GM18499 (cell line): ENCODE data around the gene INSR.
"Not testable (repeated sequence)": the region's sequence is repeated elsewhere in the genome, so short reads cannot be mapped to it uniquely, and the experiment has no call there.

Experiments
- ATAC-seq: cut with Tn5 transposase; IDR thresholded peaks from one replicate; pipeline ENCODE4 v1.9.1; 2021; ENCODE audit warnings: moderate number of reproducible peaks; ENCODE audit not compliant: insufficient read depth, unreplicated experiment

Gene INSR

GRCh38 chr19:7149956-7150705 is 144.1 kb downstream of the INSR start:
- ATAC-seq: no peak

- not testable (repeated sequence) for ATAC-seq
These were observed 147.0 kb downstream of the INSR start for GRCh38 chr19:7147119-7147675.

GRCh38 chr19:7146086-7146485 is 148.1 kb downstream of the INSR start:
- not testable (repeated sequence) for ATAC-seq

GRCh38 chr19:7145494-7145893 is 148.7 kb downstream of the INSR start:
- no peak for ATAC-seq

GRCh38 chr19:7142771-7143170 is 151.4 kb downstream of the INSR start:
- no peak for ATAC-seq

- ATAC-seq: no peak
These were observed 154.1 kb downstream of the INSR start for GRCh38 chr19:7140137-7140536.

GRCh38 chr19:7139095-7139494 is 155.1 kb downstream of the INSR start:
- ATAC-seq: no peak

GRCh38 chr19:7138402-7138801 is 155.8 kb downstream of the INSR start:
- ATAC-seq: no peak

- no peak for ATAC-seq
These were observed 157.1 kb downstream of the INSR start for GRCh38 chr19:7137120-7137519.

GRCh38 chr19:7132054-7132453 is 162.2 kb downstream of the INSR start:
- ATAC-seq: no peak

- no peak for ATAC-seq
These were observed 164.2 kb downstream of the INSR start for GRCh38 chr19:7130043-7130442.

- no peak for ATAC-seq
These were observed 168.1 kb downstream of the INSR start for GRCh38 chr19:7126132-7126531.

GRCh38 chr19:7125221-7125620 is 169.0 kb downstream of the INSR start:
- ATAC-seq: no peak

- ATAC-seq: no peak
These were observed 169.4 kb downstream of the INSR start for GRCh38 chr19:7124782-7125181.

GRCh38 chr19:7122701-7123100 is 171.5 kb downstream of the INSR start:
- ATAC-seq: no peak

GRCh38 chr19:7120499-7120898 is 173.7 kb downstream of the INSR start:
- ATAC-seq: no peak

GRCh38 chr19:7119582-7119981 is 174.6 kb downstream of the INSR start:
- no peak for ATAC-seq

GRCh38 chr19:7117248-7117647 is 177.0 kb downstream of the INSR start:
- ATAC-seq: no peak

GRCh38 chr19:7115721-7116120 is 178.5 kb downstream of the INSR start:
- ATAC-seq: no peak

GRCh38 chr19:7113233-7113632 is 181.0 kb downstream of the INSR start:
- ATAC-seq: no peak

GRCh38 chr19:7112675-7113074 is 181.5 kb downstream of the INSR start:
- no peak for ATAC-seq

GRCh38 chr19:7109678-7110289 is 184.4 kb downstream of the INSR start:
- ATAC-seq: no peak
